ENCODE data around the gene SOS2.

- no peak for TF ChIP-seq CTCF (IDR thresholded peaks at IDR 0.05)
- TF ChIP-seq POLR2A (IDR thresholded peaks at IDR 0.05), result no peak
Observed at GRCh38 chr14:50113381-50114035, 117.9 kb downstream of the SOS2 start.
